ENCODE measurements around the gene GHDC.

DNA sequence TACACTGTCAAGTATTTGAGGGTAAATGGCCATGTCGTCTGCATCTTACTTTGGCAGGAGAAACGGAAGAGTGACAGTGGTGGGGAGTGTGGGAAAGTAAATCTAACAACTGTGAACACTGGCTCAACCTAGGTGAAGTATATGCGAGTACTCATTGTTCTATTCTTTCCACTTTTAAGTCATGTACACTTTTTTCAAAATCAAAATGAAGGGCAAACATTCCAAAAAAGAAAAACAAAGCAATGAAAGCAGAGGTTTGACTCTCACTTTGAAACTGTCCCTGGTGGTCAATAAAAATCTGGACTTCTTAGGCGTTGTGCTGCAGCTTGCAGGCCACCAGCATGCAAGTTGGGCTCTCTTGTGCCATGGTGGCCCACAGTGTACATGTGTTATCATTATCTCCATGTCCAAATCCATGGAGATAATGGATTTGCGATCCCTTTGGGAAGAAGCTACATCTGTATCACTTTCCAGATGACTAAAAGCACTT, 49.2 kb upstream of the GHDC start:
- TF ChIP-seq, protein P1, sequence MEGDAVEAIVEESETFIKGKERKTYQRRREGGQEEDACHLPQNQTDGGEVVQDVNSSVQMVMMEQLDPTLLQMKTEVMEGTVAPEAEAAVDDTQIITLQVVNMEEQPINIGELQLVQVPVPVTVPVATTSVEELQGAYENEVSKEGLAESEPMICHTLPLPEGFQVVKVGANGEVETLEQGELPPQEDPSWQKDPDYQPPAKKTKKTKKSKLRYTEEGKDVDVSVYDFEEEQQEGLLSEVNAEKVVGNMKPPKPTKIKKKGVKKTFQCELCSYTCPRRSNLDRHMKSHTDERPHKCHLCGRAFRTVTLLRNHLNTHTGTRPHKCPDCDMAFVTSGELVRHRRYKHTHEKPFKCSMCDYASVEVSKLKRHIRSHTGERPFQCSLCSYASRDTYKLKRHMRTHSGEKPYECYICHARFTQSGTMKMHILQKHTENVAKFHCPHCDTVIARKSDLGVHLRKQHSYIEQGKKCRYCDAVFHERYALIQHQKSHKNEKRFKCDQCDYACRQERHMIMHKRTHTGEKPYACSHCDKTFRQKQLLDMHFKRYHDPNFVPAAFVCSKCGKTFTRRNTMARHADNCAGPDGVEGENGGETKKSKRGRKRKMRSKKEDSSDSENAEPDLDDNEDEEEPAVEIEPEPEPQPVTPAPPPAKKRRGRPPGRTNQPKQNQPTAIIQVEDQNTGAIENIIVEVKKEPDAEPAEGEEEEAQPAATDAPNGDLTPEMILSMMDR (IDR thresholded peaks at IDR 0.05), result no peak
- TF ChIP-seq POLR2A (IDR thresholded peaks at IDR 0.05), result no peak
